Measurements from ENCODE around the gene RNF224.

The RNF224 gene

GRCh38 chr9:137247135-137247915, 20.0 kb downstream of the RNF224 start:
- TF ChIP-seq CTCF (IDR thresholded peaks at IDR 0.05; ENCODE audit: insufficient read depth, low read length, poor library complexity, severe bottlenecking) = no peak
- TF ChIP-seq EZH2phosphoT487 (conservative IDR thresholded peaks at IDR 0.05; ENCODE audit: low read length) = no peak
- Histone ChIP-seq H4K20me1 (ENCODE audit: low read depth, low read length) (peaks cover under 1% of the 10 kb centered on the region; the same call in 1 of the 2 replicates), H3F3A (ENCODE audit: insufficient read depth) (peaks cover 7% of the 10 kb centered on the region; the same call in 1 of the 2 replicates), H3K27ac (ENCODE audit: low read depth, low read length) (no peak overlapping the region), H3K9me2 (replicated peaks; ENCODE audit: insufficient read depth, low read length) (no peaks in the 10 kb centered on the region), H3K36me3 (ENCODE audit: low read length) (peaks cover 4% of the 10 kb centered on the region; the same call in 1 of the 2 replicates), H3K9me3 (ENCODE audit: insufficient read depth, low read length) (no peaks in the 10 kb centered on the region), H3K4me2 (ENCODE audit: low read depth, low read length, poor library complexity, severe bottlenecking) (no peak overlapping the region), H3K79me2 (ENCODE audit: insufficient read depth, low read length) (peaks cover 7% of the 10 kb centered on the region; the same call in 1 of the 2 replicates), H3K27me3 (ENCODE audit: low read length) (no peaks in the 10 kb centered on the region), H3K9ac (ENCODE audit: low read length) (no peak overlapping the region), H3K4me3 (ENCODE audit: insufficient read depth, low read length, poor library complexity, severe bottlenecking) (no peak overlapping the region), H2AFZ (ENCODE audit: low read depth, low read length, severe bottlenecking) (no peak overlapping the region)

- Histone ChIP-seq H3K4me2 (ENCODE audit: low read depth, low read length, poor library complexity, severe bottlenecking) (no peak overlapping the region), H3F3A (ENCODE audit: insufficient read depth) (peaks cover 7% of the 10 kb centered on the region; the same call in 1 of the 2 replicates), H3K9me3 (ENCODE audit: insufficient read depth, low read length) (no peaks in the 10 kb centered on the region), H3K79me2 (ENCODE audit: insufficient read depth, low read length) (peaks cover 2% of the 10 kb centered on the region; the same call in 1 of the 2 replicates), H3K36me3 (ENCODE audit: low read length) (no peaks in the 10 kb centered on the region), H3K4me3 (ENCODE audit: insufficient read depth, low read length, poor library complexity, severe bottlenecking) (no peak overlapping the region), H3K27me3 (ENCODE audit: low read length) (no peaks in the 10 kb centered on the region), H3K9ac (ENCODE audit: low read length) (no peak overlapping the region), H4K20me1 (ENCODE audit: low read depth, low read length) (no peaks in the 10 kb centered on the region; the same call in 1 of the 2 replicates), H2AFZ (ENCODE audit: low read depth, low read length, severe bottlenecking) (no peak overlapping the region), H3K9me2 (replicated peaks; ENCODE audit: insufficient read depth, low read length) (no peaks in the 10 kb centered on the region), H3K27ac (ENCODE audit: low read depth, low read length) (no peak overlapping the region)
- no peak for TF ChIP-seq EZH2phosphoT487 (conservative IDR thresholded peaks at IDR 0.05; ENCODE audit: low read length)
- no peak for TF ChIP-seq CTCF (IDR thresholded peaks at IDR 0.05; ENCODE audit: insufficient read depth, low read length, poor library complexity, severe bottlenecking)
These were observed 20.5 kb downstream of the RNF224 start for GRCh38 chr9:137247916-137248175.

- no peak overlapping the region for H3K9ac ChIP-seq (ENCODE audit: low read length)
- H3K27ac ChIP-seq (ENCODE audit: low read depth, low read length) = no peak overlapping the region
- peaks cover 3% of the 10 kb centered on the region for H3K79me2 ChIP-seq (ENCODE audit: insufficient read depth, low read length)
- H2AFZ ChIP-seq (ENCODE audit: low read depth, low read length, severe bottlenecking) = no peak overlapping the region
- H4K20me1 ChIP-seq (ENCODE audit: low read depth, low read length) = no peaks in the 10 kb centered on the region
- H3K36me3 ChIP-seq (ENCODE audit: low read length) = no peaks in the 10 kb centered on the region
- no peaks in the 10 kb centered on the region for H3K9me3 ChIP-seq (ENCODE audit: insufficient read depth, low read length)
- H3K27me3 ChIP-seq (ENCODE audit: low read length) = no peaks in the 10 kb centered on the region
- H3K4me2 ChIP-seq (ENCODE audit: low read depth, low read length, poor library complexity, severe bottlenecking) = no peak overlapping the region
- TF ChIP-seq EZH2phosphoT487 (conservative IDR thresholded peaks at IDR 0.05; ENCODE audit: low read length) = no peak
- no peak for TF ChIP-seq CTCF (IDR thresholded peaks at IDR 0.05; ENCODE audit: insufficient read depth, low read length, poor library complexity, severe bottlenecking)
- no peaks in the 10 kb centered on the region for H3K9me2 ChIP-seq (replicated peaks; ENCODE audit: insufficient read depth, low read length)
- no peak overlapping the region for H3K4me3 ChIP-seq (ENCODE audit: insufficient read depth, low read length, poor library complexity, severe bottlenecking)
- no peaks in the 10 kb centered on the region for H3F3A ChIP-seq (ENCODE audit: insufficient read depth)
These were observed 23.3 kb downstream of the RNF224 start for GRCh38 chr9:137250329-137251193.

Measured in SU-DHL-6 (cell line).